GM18526 (cell line): ENCODE measurements around the gene C5orf22.

Experiments
- POLR2A ChIP-seq: IDR thresholded peaks from 3 replicates; pipeline ENCODE4 v1.6.1; 2011; ENCODE audit not compliant: insufficient read length; ENCODE audit errors: extremely low read depth

The C5orf22 gene

GRCh38 chr5:31585166-31585894, 53.2 kb downstream of the C5orf22 start:
- no peak for TF ChIP-seq POLR2A

GRCh38 chr5:31585895-31586270, 53.8 kb downstream of the C5orf22 start:
- no peak for TF ChIP-seq POLR2A

DNA sequence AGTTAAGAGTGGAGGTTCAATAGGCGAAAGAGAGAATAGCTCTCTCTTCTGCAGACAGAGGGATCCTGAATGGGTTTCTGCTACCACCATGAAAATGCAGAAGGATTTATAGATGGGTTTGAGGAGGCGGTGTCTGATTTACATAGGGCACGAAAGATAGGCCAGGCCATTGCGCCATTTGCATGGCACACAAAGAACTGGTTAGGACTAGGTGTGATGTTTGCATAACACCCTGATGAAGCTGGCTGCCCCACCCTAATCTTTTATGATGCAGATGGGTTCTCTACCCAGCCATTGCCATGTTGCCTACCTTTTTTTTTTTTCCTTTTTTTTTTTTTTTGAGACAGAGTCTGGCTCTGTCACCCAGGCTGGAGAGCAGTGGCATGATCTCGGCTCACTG, 55.4 kb downstream of the C5orf22 start:
- no peak for TF ChIP-seq POLR2A

- TF ChIP-seq POLR2A, result no peak
Observed at GRCh38 chr5:31593665-31594064, 61.6 kb downstream of the C5orf22 start.

DNA sequence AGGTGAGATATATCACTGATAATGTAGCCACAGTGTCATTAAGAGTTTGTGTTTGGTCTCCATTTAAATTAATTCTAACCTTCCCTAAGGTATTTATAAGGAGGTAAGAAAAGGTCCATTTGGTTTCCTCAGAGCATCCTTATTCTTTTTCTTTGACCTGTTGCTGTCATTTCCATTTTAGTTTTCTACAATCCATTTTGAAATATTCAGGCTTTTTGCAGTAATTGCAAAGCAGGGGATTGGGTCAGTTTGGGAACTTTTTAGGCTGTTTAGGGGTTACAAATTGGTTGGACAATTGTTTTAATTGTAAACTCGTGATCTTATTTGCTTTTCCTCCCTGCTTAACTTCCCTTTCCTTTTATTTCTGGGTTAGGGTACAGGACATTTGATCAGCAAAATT, 64.3 kb downstream of the C5orf22 start:
- no peak for TF ChIP-seq POLR2A

DNA sequence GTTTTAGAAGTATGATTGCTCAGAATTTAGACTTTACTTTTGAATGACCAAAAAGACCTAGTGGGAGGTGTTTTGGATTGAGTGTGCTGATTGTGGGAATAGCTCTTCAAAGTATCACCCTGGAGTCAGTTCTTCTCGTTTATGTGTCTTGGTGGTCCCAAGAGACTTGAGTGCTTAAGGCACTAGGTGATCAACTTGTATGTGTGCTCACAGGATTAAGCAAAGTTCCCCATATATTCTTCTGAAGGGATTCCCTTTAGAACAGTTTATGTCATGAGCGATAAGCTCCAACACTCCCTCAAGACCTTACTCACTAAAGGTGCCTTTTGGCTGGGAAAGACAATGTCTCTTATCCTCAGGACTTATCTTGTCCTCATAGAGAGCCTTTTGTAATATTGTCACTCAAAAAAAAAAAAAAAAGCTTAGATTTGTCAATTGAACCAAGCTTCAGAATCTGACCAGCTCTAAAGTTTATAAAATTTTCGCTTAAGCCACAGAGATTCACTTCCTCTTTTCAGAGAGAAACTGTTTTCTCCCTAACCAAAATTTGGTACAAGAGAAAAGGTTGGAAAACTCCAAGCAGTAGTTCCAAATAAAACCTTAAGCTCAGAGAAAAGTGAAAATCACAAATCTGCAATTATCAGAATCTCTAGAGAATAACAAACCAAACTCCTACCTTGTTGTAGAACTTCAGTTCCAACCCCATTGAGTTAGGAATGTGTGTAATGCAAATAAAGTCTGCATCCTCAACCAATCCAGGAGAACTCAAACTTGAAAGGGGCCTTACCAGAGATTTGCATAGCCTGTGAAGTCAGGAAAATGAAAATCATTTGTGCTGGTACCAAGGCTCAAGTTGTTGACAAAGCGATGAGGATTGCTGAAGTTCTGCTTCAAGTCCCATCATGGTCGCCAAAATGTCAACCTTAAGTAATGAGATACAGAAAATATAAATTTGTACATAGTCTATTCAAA, 66.8 kb downstream of the C5orf22 start:
- no peak for TF ChIP-seq POLR2A

GRCh38 chr5:31604240-31604639, 72.1 kb downstream of the C5orf22 start:
- TF ChIP-seq POLR2A, result no peak

DNA sequence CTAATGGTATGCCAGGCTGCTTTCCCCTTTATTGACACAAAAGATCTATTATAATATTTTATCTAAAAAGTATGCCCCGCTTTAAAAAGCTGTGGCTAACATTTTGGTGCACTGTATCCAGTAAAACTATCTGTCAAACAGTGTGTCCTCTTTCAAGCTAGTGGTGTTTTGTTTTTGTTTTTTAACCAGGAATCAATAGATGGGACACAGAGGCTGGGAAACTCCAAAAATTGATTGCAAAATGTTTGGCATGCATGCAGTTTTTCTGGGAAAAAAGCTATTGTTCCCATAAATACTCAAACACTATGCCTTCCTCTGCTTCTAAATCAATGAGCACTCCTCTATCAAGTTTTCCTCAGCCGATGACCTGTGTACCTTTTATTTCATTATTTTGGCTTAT, 72.5 kb downstream of the C5orf22 start:
- TF ChIP-seq POLR2A, result no peak
